Activated naive CD4-positive, alpha-beta T cell treated with anti-CD3 and anti-CD28 coated beads, Interleukin-2, amount 50 U/mL, for 24 hours (primary cell): ENCODE results near the gene USP2.

ENCODE experiments used
- H3K27ac Mint-ChIP-seq: one replicate; pipeline ENCODE4 v1.8.0; 2021; ENCODE audit warnings: mild to moderate bottlenecking, mixed read lengths
- H3K27me3 Mint-ChIP-seq: one replicate; pipeline ENCODE4 v1.8.0; 2021; ENCODE audit warnings: mixed read lengths
- H3K36me3 Mint-ChIP-seq: one replicate; pipeline ENCODE4 v1.8.0; 2021; ENCODE audit warnings: mixed read lengths
- H3K4me1 Mint-ChIP-seq: one replicate; pipeline ENCODE4 v1.8.0; 2021; ENCODE audit warnings: mixed read lengths
- H3K4me3 Mint-ChIP-seq: one replicate; pipeline ENCODE4 v1.8.0; 2021; ENCODE audit warnings: mild to moderate bottlenecking, mixed read lengths
- H3K9me3 Mint-ChIP-seq: one replicate; pipeline ENCODE4 v1.8.0; 2021; ENCODE audit warnings: mixed read lengths

The USP2 gene

DNA sequence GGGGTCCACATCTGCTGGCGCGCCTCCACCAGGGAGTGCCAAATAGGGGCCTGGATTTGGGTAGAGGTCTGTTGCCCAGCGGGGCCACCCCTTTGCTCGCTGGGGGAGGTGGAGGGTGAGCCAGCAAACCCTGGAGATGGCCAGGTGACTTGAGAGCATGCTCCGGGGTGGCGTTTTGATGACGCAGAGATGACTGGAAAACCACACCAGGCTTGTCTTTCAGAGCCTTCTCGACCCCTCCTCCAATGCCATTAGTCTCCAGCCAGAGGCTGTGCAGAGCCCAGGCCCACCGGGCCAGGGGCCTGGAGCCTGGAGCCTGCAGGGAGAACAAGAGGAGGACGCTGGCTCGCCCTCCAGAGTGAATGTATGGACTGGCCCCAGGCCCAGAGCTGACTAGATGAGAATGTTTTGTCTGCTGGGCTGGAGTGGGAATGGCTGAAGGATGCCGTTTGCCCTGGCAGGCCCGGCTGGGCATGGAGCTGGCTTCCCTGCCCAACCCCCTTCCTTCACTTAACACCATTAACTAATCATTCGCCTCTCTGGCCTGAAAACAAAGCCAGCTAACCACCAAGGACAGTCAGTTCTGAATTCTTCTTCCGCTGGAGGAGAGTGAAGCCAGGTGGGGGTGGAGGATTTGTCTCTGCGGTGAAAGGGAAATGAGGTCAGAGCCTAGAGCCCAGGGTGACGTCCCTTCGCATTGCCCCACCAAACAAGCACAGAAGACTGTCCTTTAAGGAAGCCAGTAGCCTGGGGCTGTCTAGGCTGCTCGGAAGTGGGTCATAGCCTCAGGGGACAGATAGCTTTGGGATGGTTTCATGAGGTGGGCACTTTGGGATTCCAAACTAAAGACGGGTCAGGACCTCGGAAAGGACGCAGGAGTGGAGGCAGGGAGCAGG lies 63.0 kb downstream of the USP2 start:
- Mint-ChIP-seq H3K4me1 (peaks cover 20% of the 10 kb centered on the region), H3K27ac (no peak overlapping the region), H3K4me3 (peak overlapping the region; percentile 24), H3K36me3 (no peaks in the 10 kb centered on the region), H3K9me3 (no peaks in the 10 kb centered on the region), H3K27me3 (peaks cover 5% of the 10 kb centered on the region)

- H3K9me3 Mint-ChIP-seq = no peaks in the 10 kb centered on the region
- peak overlapping the region; percentile 30 for H3K4me3 Mint-ChIP-seq
- H3K4me1 Mint-ChIP-seq = peaks cover 19% of the 10 kb centered on the region
- H3K36me3 Mint-ChIP-seq = no peaks in the 10 kb centered on the region
- peaks cover 5% of the 10 kb centered on the region for H3K27me3 Mint-ChIP-seq
- H3K27ac Mint-ChIP-seq = no peak overlapping the region
Measured at GRCh38 chr11:119317592-119318239, 63.8 kb downstream of the USP2 start.

DNA sequence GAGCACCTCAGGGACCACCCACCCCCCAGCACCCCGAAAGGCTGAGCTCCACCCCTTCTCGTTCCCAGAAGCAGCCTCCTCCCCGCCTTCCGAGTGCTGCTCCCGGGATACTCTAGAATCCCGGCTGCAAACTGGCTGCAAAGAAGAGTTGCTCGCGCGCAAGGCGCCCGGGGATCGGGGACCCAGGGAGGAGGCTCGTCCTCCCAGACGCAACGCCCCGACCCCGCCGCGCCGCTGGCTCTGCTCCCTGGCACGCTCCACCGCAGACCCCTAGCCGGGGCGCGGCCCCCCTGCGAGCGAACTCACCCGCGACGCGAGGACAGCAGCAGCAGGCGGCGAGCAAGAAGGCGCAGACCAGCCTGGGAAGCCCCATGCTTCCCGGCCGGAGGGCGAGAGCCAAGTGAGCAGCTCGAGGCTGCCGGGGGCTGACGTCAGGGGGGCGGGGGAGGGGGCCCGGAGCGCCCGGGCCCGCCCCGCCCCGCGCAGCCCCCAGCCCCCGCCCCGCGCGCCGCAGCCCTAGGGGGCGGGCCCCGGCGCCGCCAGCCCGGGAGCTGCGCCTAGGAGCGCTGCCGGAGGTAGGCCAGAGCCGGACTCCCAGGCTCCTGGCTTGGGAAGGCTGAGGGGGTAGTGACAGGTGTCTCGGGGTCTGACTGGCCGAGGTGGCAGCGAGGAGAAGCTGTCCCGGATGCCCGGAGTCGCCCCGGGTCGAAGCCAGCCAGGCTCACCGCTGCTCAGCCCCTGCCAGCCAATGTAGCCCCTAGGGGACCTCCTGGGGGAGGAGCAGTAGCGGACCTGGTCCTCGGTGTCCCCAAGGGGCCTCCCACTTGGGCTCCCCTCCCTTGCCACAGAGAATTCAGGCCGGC lies 64.5 kb downstream of the USP2 start, which contains the start of gene MCAM:
MCAM (minus strand) TSS at position 402 of the 863 bp plus-strand sequence; CDS start at position 373, 29 bp downstream.
- Mint-ChIP-seq H3K27ac (no peak within 1 kb of the TSS), H3K4me3 (peak within 1 kb of the TSS; percentile 79), H3K4me1 (peaks cover 15% of the 10 kb centered on the region), H3K27me3 (peaks cover 5% of the 10 kb centered on the region), H3K9me3 (no peaks in the 10 kb centered on the region), H3K36me3 (no peaks in the 10 kb centered on the region)

DNA sequence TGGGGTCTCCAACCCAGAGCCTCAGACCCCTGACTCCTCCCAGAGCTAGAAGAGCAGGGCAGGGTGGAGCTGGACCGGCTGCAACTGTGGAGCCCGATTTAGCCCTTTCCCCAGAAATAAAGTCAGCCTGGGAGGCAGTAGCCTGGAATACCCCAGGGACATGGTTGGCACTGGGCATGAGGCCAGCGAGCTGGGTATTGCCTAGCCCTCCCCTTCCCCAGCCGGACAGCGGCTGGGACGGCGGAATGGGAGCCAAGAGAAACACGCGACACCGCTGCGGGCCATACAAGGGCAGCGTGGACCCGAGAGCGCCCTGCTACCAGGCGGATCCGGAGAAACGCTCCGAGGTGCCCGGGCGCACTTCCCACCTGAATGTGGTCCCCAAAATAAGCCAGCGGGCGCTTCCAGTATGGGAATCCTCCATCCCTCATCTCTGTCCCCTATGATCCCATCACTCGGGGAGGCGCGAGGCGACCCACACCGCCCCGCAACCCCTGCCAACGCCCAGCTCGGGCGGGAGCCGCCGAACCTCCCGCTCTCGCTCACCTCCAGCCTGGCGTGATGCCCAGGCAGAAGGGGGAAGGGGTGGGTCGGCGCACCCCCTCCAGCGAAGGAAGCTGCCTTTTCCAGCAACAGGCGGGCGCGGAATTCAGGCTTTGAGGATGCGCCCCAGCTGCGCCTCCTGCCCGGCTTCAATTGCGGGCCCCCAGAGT lies 65.3 kb downstream of the USP2 start:
- peaks cover 5% of the 10 kb centered on the region for H3K27me3 Mint-ChIP-seq
- peak overlapping the region; percentile 79 for H3K4me3 Mint-ChIP-seq
- no peak overlapping the region for H3K27ac Mint-ChIP-seq

DNA sequence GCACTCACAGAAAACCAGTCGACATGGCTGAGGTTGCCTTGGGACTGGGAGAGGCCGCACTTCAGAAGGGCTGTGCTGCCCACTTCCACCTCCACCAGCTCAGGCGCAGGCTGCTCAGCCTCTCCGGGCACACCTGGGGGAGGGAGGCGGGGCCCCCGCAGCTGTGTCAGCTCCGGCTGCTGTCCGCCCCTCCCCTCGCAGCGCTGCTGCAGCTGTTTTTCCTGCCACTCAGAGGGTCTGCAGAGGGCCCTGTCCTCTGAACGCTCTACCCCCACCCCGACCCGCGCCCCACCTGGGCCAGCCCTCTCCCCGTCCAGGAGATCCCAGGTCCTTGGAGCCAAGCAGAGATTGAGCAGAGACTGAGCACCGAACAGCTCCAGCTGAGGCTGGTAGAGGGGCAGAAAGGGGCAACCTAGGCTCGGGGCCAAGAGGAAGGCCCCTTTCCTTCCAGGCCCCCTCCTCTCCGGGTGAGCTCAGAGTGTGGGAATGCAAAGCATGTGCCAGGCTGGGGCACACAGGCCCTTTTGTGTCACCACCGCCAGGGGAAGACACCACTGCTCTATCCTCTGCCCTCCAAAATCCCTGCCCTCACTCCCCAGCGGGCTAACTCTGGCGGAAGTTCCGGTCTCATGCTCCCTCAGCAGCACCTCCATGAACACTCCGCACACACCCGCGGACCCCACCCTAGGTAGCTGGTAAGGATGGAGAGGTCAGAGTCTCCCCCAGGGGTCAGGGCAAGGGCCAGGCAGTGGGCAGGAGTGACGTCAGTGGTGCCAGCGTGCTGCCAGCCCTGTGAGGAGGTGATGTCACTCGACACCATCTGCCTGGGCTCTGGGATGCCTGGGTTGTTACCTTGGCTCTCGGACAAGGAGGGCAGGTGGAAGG lies 66.1 kb downstream of the USP2 start:
- Mint-ChIP-seq H3K27me3 (peaks cover 5% of the 10 kb centered on the region), H3K27ac (no peak overlapping the region), H3K4me3 (peak overlapping the region; percentile 79), H3K9me3 (no peaks in the 10 kb centered on the region), H3K4me1 (peaks cover 8% of the 10 kb centered on the region), H3K36me3 (no peaks in the 10 kb centered on the region)

More for the DNA sequence above, 65.3 kb downstream of the USP2 start:
- H3K9me3 Mint-ChIP-seq = no peaks in the 10 kb centered on the region
- H3K36me3 Mint-ChIP-seq = no peaks in the 10 kb centered on the region
- peaks cover 8% of the 10 kb centered on the region for H3K4me1 Mint-ChIP-seq

- no peaks in the 10 kb centered on the region for H3K36me3 Mint-ChIP-seq
- no peaks in the 10 kb centered on the region for H3K9me3 Mint-ChIP-seq
- no peak overlapping the region for H3K4me3 Mint-ChIP-seq
- peaks cover 6% of the 10 kb centered on the region for H3K4me1 Mint-ChIP-seq
- H3K27me3 Mint-ChIP-seq = peaks cover 4% of the 10 kb centered on the region
- no peak overlapping the region for H3K27ac Mint-ChIP-seq
Measured at GRCh38 chr11:119314726-119315125, 66.8 kb downstream of the USP2 start.

DNA sequence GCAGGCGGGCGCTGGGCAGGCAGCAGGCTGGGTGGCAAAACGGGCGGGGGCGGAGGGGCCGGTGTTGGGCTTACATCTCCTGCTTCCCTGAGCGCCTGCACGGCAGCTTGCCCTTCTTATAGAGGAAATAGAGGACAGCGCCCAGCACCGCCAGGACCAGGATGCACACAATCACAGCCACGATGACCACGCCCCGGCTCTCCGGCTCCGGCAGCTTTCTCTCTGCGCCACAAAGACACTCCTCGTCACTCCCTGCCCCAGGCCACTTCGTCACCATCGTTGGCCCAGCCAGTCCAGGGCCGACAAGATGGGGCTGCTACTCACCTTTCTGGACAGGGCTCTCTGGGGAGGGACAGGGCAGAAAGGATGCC lies 70.8 kb downstream of the USP2 start:
- Mint-ChIP-seq H3K9me3 (no peaks in the 10 kb centered on the region), H3K4me1 (peaks cover 24% of the 10 kb centered on the region), H3K27me3 (no peaks in the 10 kb centered on the region), H3K4me3 (no peak overlapping the region), H3K27ac (peak overlapping the region; percentile 70), H3K36me3 (peaks cover 2% of the 10 kb centered on the region)

- no peak overlapping the region for H3K4me3 Mint-ChIP-seq
Measured at GRCh38 chr11:119309953-119310681, 71.4 kb downstream of the USP2 start.

DNA sequence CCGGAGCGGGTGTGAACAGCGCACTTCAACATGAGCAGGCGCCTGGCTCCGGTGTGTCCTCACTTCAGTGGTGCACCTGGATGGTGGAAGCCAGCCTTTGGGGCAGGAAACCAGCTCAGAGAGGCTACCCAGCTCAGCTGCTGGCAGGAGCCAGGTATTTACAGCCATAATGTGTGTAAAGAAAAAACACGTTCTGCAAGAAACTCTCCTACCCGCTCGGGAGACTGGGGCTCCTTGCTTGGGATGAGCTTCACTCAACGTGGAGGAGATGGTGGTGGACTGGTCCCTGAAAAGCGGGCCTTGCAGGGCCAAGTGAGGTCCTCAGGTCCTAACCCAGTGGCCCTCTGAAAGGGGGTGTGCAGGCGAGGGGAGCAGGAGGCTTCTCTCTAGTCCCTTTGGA lies 72.1 kb downstream of the USP2 start:
- H3K27ac Mint-ChIP-seq = no peak overlapping the region

More at GRCh38 chr11:119309953-119310681, 71.4 kb downstream of the USP2 start:
- H3K27ac Mint-ChIP-seq = no peak overlapping the region
- H3K9me3 Mint-ChIP-seq = no peaks in the 10 kb centered on the region
- peaks cover 5% of the 10 kb centered on the region for H3K36me3 Mint-ChIP-seq
- no peaks in the 10 kb centered on the region for H3K27me3 Mint-ChIP-seq
- H3K4me1 Mint-ChIP-seq = peaks cover 29% of the 10 kb centered on the region

GRCh38 chr11:119307974-119308373 lies 73.5 kb downstream of the USP2 start:
- no peak overlapping the region for H3K27ac Mint-ChIP-seq
- peaks cover 31% of the 10 kb centered on the region for H3K4me1 Mint-ChIP-seq
- H3K4me3 Mint-ChIP-seq = no peak overlapping the region
- no peaks in the 10 kb centered on the region for H3K27me3 Mint-ChIP-seq
- peaks cover 14% of the 10 kb centered on the region for H3K36me3 Mint-ChIP-seq
- no peaks in the 10 kb centered on the region for H3K9me3 Mint-ChIP-seq

More for the DNA sequence above, 72.1 kb downstream of the USP2 start:
- Mint-ChIP-seq H3K4me1 (peaks cover 31% of the 10 kb centered on the region), H3K9me3 (no peaks in the 10 kb centered on the region), H3K27me3 (no peaks in the 10 kb centered on the region), H3K4me3 (no peak overlapping the region), H3K36me3 (peaks cover 6% of the 10 kb centered on the region)

GRCh38 chr11:119307219-119307618 lies 74.3 kb downstream of the USP2 start:
- Mint-ChIP-seq H3K27ac (peak overlapping the region; percentile 99), H3K27me3 (no peaks in the 10 kb centered on the region), H3K9me3 (no peaks in the 10 kb centered on the region), H3K4me3 (no peak overlapping the region), H3K36me3 (peaks cover 20% of the 10 kb centered on the region), H3K4me1 (peaks cover 37% of the 10 kb centered on the region)

GRCh38 chr11:119306373-119306890 lies 75.1 kb downstream of the USP2 start:
- Mint-ChIP-seq H3K4me1 (peaks cover 39% of the 10 kb centered on the region), H3K36me3 (peaks cover 22% of the 10 kb centered on the region), H3K9me3 (no peaks in the 10 kb centered on the region), H3K27me3 (no peaks in the 10 kb centered on the region), H3K4me3 (peak overlapping the region; percentile 76), H3K27ac (peak overlapping the region; percentile 99)

- Mint-ChIP-seq H3K4me1 (peaks cover 45% of the 10 kb centered on the region), H3K36me3 (peaks cover 26% of the 10 kb centered on the region), H3K27ac (peak overlapping the region; percentile 92), H3K9me3 (no peaks in the 10 kb centered on the region), H3K4me3 (peak overlapping the region; percentile 68), H3K27me3 (no peaks in the 10 kb centered on the region)
Measured at GRCh38 chr11:119305556-119306372, 75.7 kb downstream of the USP2 start.
